PC-9 (cell line): ENCODE results near the gene SLC2A9.

Experiments
- EZH2 ChIP-seq: fragments of 200-600 bp; sonication (generic); IDR thresholded peaks from 2 replicates; pipeline ENCODE4 v1.8.0; 2017; ENCODE audit warnings: antibody characterized with exemption, low read depth
- TF ChIP-seq, protein P1 (sequence below): fragments of 200-600 bp; sonication (generic); conservative IDR thresholded peaks from 2 replicates; pipeline ENCODE4 v1.6.1; 2017; ENCODE audit warnings: mixed run types, antibody characterized with exemption, mild to moderate bottlenecking, moderate library complexity

DNA sequence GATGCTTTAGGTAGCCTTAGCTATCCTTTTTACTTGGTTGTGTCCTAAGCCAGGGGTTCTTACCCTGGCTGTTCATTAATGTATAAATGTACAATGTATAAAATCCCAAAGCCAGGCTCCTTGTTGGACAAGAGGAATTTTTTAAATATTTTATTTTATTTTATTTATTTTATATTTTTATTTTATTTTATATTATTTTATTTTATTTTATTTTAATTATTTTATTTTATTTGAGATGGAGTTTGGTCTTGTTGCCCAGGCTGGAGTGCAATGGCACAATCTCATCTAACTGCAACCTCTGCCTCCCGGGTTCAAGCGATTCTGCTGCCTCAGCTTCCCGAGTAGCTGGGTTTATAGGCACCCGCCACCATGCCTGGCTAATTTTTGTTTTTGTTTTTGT, 8.1 kb upstream of the SLC2A9 start:
- TF ChIP-seq, protein P1, sequence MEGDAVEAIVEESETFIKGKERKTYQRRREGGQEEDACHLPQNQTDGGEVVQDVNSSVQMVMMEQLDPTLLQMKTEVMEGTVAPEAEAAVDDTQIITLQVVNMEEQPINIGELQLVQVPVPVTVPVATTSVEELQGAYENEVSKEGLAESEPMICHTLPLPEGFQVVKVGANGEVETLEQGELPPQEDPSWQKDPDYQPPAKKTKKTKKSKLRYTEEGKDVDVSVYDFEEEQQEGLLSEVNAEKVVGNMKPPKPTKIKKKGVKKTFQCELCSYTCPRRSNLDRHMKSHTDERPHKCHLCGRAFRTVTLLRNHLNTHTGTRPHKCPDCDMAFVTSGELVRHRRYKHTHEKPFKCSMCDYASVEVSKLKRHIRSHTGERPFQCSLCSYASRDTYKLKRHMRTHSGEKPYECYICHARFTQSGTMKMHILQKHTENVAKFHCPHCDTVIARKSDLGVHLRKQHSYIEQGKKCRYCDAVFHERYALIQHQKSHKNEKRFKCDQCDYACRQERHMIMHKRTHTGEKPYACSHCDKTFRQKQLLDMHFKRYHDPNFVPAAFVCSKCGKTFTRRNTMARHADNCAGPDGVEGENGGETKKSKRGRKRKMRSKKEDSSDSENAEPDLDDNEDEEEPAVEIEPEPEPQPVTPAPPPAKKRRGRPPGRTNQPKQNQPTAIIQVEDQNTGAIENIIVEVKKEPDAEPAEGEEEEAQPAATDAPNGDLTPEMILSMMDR: no peak
- no peak for TF ChIP-seq EZH2
